Measurements from ENCODE around the gene MAPK1IP1L. TPM values are rescaled to one million over a fixed set of nuclear protein-coding genes. Genes with fewer than 3 reads are reported as not detected.
"Not testable (repeated sequence)": the region's sequence is repeated elsewhere in the genome, so short reads cannot be mapped to it uniquely, and the experiment has no call there.

The MAPK1IP1L gene
- total and polyA plus RNA-seq, 3 experiments from 2014 or later, result 86.8 to 106 (median 104) TPM

- peak overlapping the region in 5 of 7 donors; percentile 10 to 94 (median 83) for H3K4me3 Mint-ChIP-seq
- H3K27ac ChIP-seq (ENCODE audit: low read depth, low read length), result no peak overlapping the region
- no peak overlapping the region for H3K4me3 ChIP-seq (ENCODE audit: low read length)
- H3K4me1 ChIP-seq (ENCODE audit: insufficient read depth, low read length), result peaks cover 33% of the 10 kb centered on the region
- H3K9me3 ChIP-seq (ENCODE audit: low read length), result no peaks in the 10 kb centered on the region
- H3K27me3 Mint-ChIP-seq, result peaks cover 0 to 1% of the 10 kb centered on the region in 2 donors
- peaks cover 53 to 67% (median 65%) of the 10 kb centered on the region in 3 donors for H3K4me1 Mint-ChIP-seq
- no peaks in the 10 kb centered on the region for H3K27me3 ChIP-seq (ENCODE audit: insufficient read depth, low read length, poor library complexity, severe bottlenecking)
- no peaks in the 10 kb centered on the region for H3K36me3 ChIP-seq (ENCODE audit: insufficient read depth, low read length)
- POLR2A ChIA-PET, result no interaction called here
- no peak for DNase-seq
- peak overlapping the region in 7 of 8 donors; percentile 66 to 100 (median 85) for H3K27ac Mint-ChIP-seq
- peaks cover 0 to 48% (median 7%) of the 10 kb centered on the region in 3 donors for H3K36me3 Mint-ChIP-seq
- CTCF ChIA-PET, result no interaction called here
- H3K9me3 Mint-ChIP-seq, result no peaks in the 10 kb centered on the region
These were observed 2.7 kb downstream of the MAPK1IP1L start for GRCh38 chr14:55054098-55054497.

- CTCF ChIA-PET, result no interaction called here
- DNase-seq, result no peak
- peak overlapping the region in 4 of 8 donors; percentile 11 to 84 (median 33) for H3K27ac Mint-ChIP-seq
- Histone ChIP-seq H3K4me3 (ENCODE audit: low read length) (no peak overlapping the region), H3K9me3 (ENCODE audit: low read length) (no peaks in the 10 kb centered on the region), H3K36me3 (ENCODE audit: insufficient read depth, low read length) (peaks cover 8% of the 10 kb centered on the region), H3K27me3 (ENCODE audit: insufficient read depth, low read length, poor library complexity, severe bottlenecking) (no peaks in the 10 kb centered on the region), H3K4me1 (ENCODE audit: insufficient read depth, low read length) (peaks cover 35% of the 10 kb centered on the region), H3K27ac (ENCODE audit: low read depth, low read length) (no peak overlapping the region)
- POLR2A ChIA-PET, result no interaction called here
- no peak overlapping the region for H3K4me3 Mint-ChIP-seq
- peaks cover 0 to 68% (median 12%) of the 10 kb centered on the region in 3 donors for H3K36me3 Mint-ChIP-seq
- peaks cover 56 to 86% (median 77%) of the 10 kb centered on the region in 3 donors for H3K4me1 Mint-ChIP-seq
- H3K9me3 Mint-ChIP-seq, result no peaks in the 10 kb centered on the region
- no peaks in the 10 kb centered on the region for H3K27me3 Mint-ChIP-seq
These were observed 6.5 kb downstream of the MAPK1IP1L start for GRCh38 chr14:55057919-55058318.

DNA sequence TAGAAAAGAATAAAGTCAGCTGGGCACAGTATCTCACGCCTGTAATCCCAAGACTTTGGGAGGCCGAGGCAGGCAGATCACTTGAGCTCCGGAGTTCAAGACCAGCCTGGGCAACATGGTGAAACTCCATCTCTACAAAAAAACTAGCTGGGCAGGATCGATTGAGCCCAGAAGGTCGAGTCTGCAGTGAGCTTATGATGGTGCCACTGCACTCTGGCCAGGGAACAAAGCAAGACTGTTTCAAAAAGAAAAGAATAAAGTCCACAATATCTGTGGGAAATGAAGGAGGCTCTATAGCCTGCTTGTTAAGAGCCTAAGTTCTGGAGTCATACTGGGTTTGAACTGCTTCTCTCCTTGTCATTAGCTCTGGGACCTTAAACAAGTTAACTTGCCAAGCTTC, 7.9 kb downstream of the MAPK1IP1L start:
- H3K4me3 Mint-ChIP-seq, result no peak overlapping the region
- DNase-seq, result no peak
- ChIA-PET CTCF (interaction anchor here (0.8 to 1.4 kb wide), 2 partner anchors 9 to 17 kb away, joined by 3 to 5 read pairs; no protein-coding TSS in a partner anchor), POLR2A (interaction anchor here (2.2 kb wide), 1 partner anchor 8 kb away, joined by 4 read pairs; the partner anchor contains the start of gene MAPK1IP1L)
- no peaks in the 10 kb centered on the region for H3K9me3 Mint-ChIP-seq
- no peaks in the 10 kb centered on the region for H3K27me3 Mint-ChIP-seq
- H3K27me3 ChIP-seq (ENCODE audit: insufficient read depth, low read length, poor library complexity, severe bottlenecking), result no peaks in the 10 kb centered on the region
- peaks cover 47 to 76% (median 72%) of the 10 kb centered on the region in 3 donors for H3K4me1 Mint-ChIP-seq
- no peaks in the 10 kb centered on the region for H3K9me3 ChIP-seq (ENCODE audit: low read length)
- no peak overlapping the region for H3K27ac ChIP-seq (ENCODE audit: low read depth, low read length)
- peak overlapping the region in 5 of 8 donors; percentile 5 to 83 (median 49) for H3K27ac Mint-ChIP-seq
- H3K4me1 ChIP-seq (ENCODE audit: insufficient read depth, low read length), result peaks cover 24% of the 10 kb centered on the region
- peaks cover 16% of the 10 kb centered on the region for H3K36me3 ChIP-seq (ENCODE audit: insufficient read depth, low read length)
- no peak overlapping the region for H3K4me3 ChIP-seq (ENCODE audit: low read length)
- H3K36me3 Mint-ChIP-seq, result peaks cover 0 to 70% (median 11%) of the 10 kb centered on the region in 3 donors

DNA sequence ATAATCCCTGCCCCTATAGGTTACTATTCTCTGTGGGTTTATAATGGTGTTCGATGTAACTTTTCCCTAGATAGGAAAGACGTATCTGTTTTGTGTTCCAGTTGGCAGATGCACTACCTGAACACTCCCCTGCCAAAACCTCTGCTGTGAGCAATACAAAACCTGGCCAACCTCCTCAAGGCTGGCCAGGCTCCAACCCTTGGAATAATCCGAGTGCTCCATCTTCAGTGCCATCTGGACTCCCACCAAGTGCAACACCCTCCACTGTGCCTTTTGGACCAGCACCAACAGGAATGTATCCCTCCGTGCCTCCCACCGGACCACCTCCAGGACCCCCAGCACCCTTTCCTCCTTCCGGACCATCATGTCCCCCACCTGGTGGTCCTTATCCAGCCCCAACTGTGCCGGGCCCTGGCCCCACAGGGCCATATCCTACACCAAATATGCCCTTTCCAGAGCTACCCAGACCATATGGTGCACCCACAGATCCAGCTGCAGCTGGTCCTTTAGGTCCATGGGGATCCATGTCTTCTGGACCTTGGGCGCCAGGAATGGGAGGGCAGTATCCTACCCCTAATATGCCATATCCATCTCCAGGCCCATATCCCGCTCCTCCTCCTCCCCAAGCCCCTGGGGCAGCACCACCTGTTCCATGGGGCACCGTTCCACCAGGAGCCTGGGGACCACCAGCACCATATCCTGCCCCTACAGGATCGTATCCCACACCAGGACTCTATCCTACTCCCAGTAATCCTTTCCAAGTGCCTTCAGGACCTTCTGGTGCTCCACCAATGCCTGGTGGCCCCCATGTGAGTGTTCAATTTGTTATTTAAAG, 11.3 kb downstream of the MAPK1IP1L start:
- POLR2A ChIA-PET, result interaction anchor here (0.8 kb wide), 1 partner anchor 11 kb away, joined by 3 read pairs; the partner anchor contains the start of gene MAPK1IP1L
- H3K27me3 Mint-ChIP-seq, result no peaks in the 10 kb centered on the region
- Histone ChIP-seq H3K4me1 (ENCODE audit: insufficient read depth, low read length) (peaks cover 9% of the 10 kb centered on the region), H3K27me3 (ENCODE audit: insufficient read depth, low read length, poor library complexity, severe bottlenecking) (no peaks in the 10 kb centered on the region), H3K9me3 (ENCODE audit: low read length) (no peaks in the 10 kb centered on the region), H3K27ac (ENCODE audit: low read depth, low read length) (no peak overlapping the region), H3K36me3 (ENCODE audit: insufficient read depth, low read length) (peaks cover 26% of the 10 kb centered on the region), H3K4me3 (ENCODE audit: low read length) (no peak overlapping the region)
- H3K4me1 Mint-ChIP-seq, result peaks cover 34 to 57% (median 52%) of the 10 kb centered on the region in 3 donors
- peak overlapping the region in 7 of 8 donors; percentile 51 to 92 (median 76) for H3K27ac Mint-ChIP-seq
- DNase-seq, result no peak
- peak overlapping the region in 1 of 7 donors; percentile 61 for H3K4me3 Mint-ChIP-seq
- CTCF ChIA-PET, result no interaction called here
- H3K36me3 Mint-ChIP-seq, result peaks cover 0 to 78% (median 20%) of the 10 kb centered on the region in 3 donors
- H3K9me3 Mint-ChIP-seq, result no peaks in the 10 kb centered on the region

- CTCF ChIA-PET, result interaction anchor here (3.9 kb wide), 1 partner anchor 13 kb away, joined by 14 read pairs; the partner anchor contains the start of gene MAPK1IP1L
- peaks cover 26% of the 10 kb centered on the region for H3K36me3 ChIP-seq (ENCODE audit: insufficient read depth, low read length)
- Mint-ChIP-seq H3K4me1 (peaks cover 22 to 38% (median 37%) of the 10 kb centered on the region in 3 donors), H3K36me3 (peaks cover 0 to 69% (median 12%) of the 10 kb centered on the region in 3 donors), H3K27ac (peak overlapping the region in 3 of 8 donors; percentile 35 to 63 (median 48))
- H3K4me1 ChIP-seq (ENCODE audit: insufficient read depth, low read length); POLR2A ChIA-PET; H3K9me3 ChIP-seq (ENCODE audit: low read length); H3K9me3 Mint-ChIP-seq; H3K4me3 ChIP-seq (ENCODE audit: low read length); H3K27me3 Mint-ChIP-seq; H3K27ac ChIP-seq (ENCODE audit: low read depth, low read length); H3K4me3 Mint-ChIP-seq; H3K27me3 ChIP-seq (ENCODE audit: insufficient read depth, low read length, poor library complexity, severe bottlenecking); DNase-seq: not testable (repeated sequence)
These were observed 13.4 kb downstream of the MAPK1IP1L start for GRCh38 chr14:55064896-55065295.

- H3K27me3 Mint-ChIP-seq, result no peaks in the 10 kb centered on the region
- CTCF ChIA-PET, result interaction anchor here (3.9 kb wide), 1 partner anchor 14 kb away, joined by 14 read pairs; the partner anchor contains the start of gene MAPK1IP1L
These were observed 14.0 kb downstream of the MAPK1IP1L start for GRCh38 chr14:55065411-55065810.

GRCh38 chr14:55066223-55066622, 14.8 kb downstream of the MAPK1IP1L start:
- Histone ChIP-seq H3K27me3 (ENCODE audit: insufficient read depth, low read length, poor library complexity, severe bottlenecking) (no peaks in the 10 kb centered on the region), H3K27ac (ENCODE audit: low read depth, low read length) (no peak overlapping the region), H3K36me3 (ENCODE audit: insufficient read depth, low read length) (peaks cover 26% of the 10 kb centered on the region), H3K4me1 (ENCODE audit: insufficient read depth, low read length) (no peaks in the 10 kb centered on the region), H3K9me3 (ENCODE audit: low read length) (no peaks in the 10 kb centered on the region), H3K4me3 (ENCODE audit: low read length) (no peak overlapping the region)
- H3K36me3 Mint-ChIP-seq, result peaks cover 0 to 61% (median 12%) of the 10 kb centered on the region in 3 donors
- H3K27me3 Mint-ChIP-seq, result no peaks in the 10 kb centered on the region
- peak overlapping the region in 5 of 8 donors; percentile 6 to 49 (median 18) for H3K27ac Mint-ChIP-seq
- peaks cover 13 to 31% (median 31%) of the 10 kb centered on the region in 3 donors for H3K4me1 Mint-ChIP-seq
- no peak overlapping the region for H3K4me3 Mint-ChIP-seq
- ChIA-PET POLR2A (interaction anchor here (0.7 kb wide), 1 partner anchor 359 kb away, joined by 4 read pairs; no protein-coding TSS in a partner anchor), CTCF (interaction anchor here (3.9 kb wide), 1 partner anchor 15 kb away, joined by 14 read pairs; the partner anchor contains the start of gene MAPK1IP1L)
- DNase-seq, result no peak
- no peaks in the 10 kb centered on the region for H3K9me3 Mint-ChIP-seq

More at GRCh38 chr14:55065411-55065810, 14.0 kb downstream of the MAPK1IP1L start:
- Mint-ChIP-seq H3K4me3 (no peak overlapping the region), H3K27ac (peak overlapping the region in 5 of 8 donors; percentile 14 to 92 (median 48)), H3K4me1 (peaks cover 21 to 35% (median 35%) of the 10 kb centered on the region in 3 donors), H3K9me3 (no peaks in the 10 kb centered on the region), H3K36me3 (peaks cover 0 to 68% (median 12%) of the 10 kb centered on the region in 3 donors)
- no peak overlapping the region for H3K27ac ChIP-seq (ENCODE audit: low read depth, low read length)
- POLR2A ChIA-PET, result no interaction called here
- no peaks in the 10 kb centered on the region for H3K27me3 ChIP-seq (ENCODE audit: insufficient read depth, low read length, poor library complexity, severe bottlenecking)
- peaks cover 26% of the 10 kb centered on the region for H3K36me3 ChIP-seq (ENCODE audit: insufficient read depth, low read length)
- peaks cover 3% of the 10 kb centered on the region for H3K4me1 ChIP-seq (ENCODE audit: insufficient read depth, low read length)
- H3K9me3 ChIP-seq (ENCODE audit: low read length), result no peaks in the 10 kb centered on the region
- no peak for DNase-seq
- no peak overlapping the region for H3K4me3 ChIP-seq (ENCODE audit: low read length)
